Upper lobe of left lung (tissue), 6 donors: ENCODE results near the gene C16orf92. TPM values are rescaled to one million over a fixed set of nuclear protein-coding genes. Genes with fewer than 3 reads are reported as not detected.

Experiments used
- ATAC-seq, 2 donors: fragments of 200-7000 bp; cut with Tn5 transposase; one replicate each; pipeline ENCODE4 v1.9.1; 2022; ENCODE audit warnings: mild to moderate bottlenecking in 2 of 2, moderate library complexity in 2 of 2; ENCODE audit not compliant: low FRiP score in 2 of 2
- DNase-seq, 2 donors: peaks; one replicate each; pipeline ENCODE4 v3.0.0-alpha.2; 2019 to 2020
- H3K27ac ChIP-seq, 4 donors: fragments of 200-600 bp; sonication (generic); one replicate each; pipeline ENCODE4 v1.5.1; 2016 to 2019
- H3K27me3 ChIP-seq, 4 donors: fragments of 200-600 bp; sonication (generic); one replicate each; pipeline ENCODE4 v1.5.1; 2017 to 2019
- H3K36me3 ChIP-seq, 4 donors: fragments of 200-600 bp; sonication (generic); one replicate each; pipeline ENCODE4 v1.5.1; 2016 to 2019
- H3K4me1 ChIP-seq, 4 donors: fragments of 200-600 bp; sonication (generic); one replicate each; pipeline ENCODE4 v1.5.1; 2018 to 2019
- H3K4me3 ChIP-seq, 4 donors: fragments of 200-600 bp; sonication (generic); one replicate each; pipeline ENCODE4 v1.5.1; 2017 to 2019; ENCODE audit warnings: mild to moderate bottlenecking in 2 of 4, moderate library complexity in 1 of 4
- H3K9me3 ChIP-seq, 4 donors: fragments of 200-600 bp; sonication (generic); one replicate each; pipeline ENCODE4 v1.5.1; 2018 to 2019
- EP300 ChIP-seq, 4 donors: sonication (generic); formaldehyde crosslinking; IDR thresholded peaks; one replicate each; pipeline ENCODE4 v1.5.1; 2017; ENCODE audit warnings: antibody characterized with exemption in 4 of 4, control low read depth in 2 of 4
- POLR2A ChIP-seq, 4 donors: fragments of 450-650 bp; IDR thresholded peaks; one replicate each; pipeline ENCODE4 v1.5.1; 2016 to 2017; ENCODE audit warnings: antibody characterized with exemption in 4 of 4, mild to moderate bottlenecking in 2 of 4
- POLR2AphosphoS5 ChIP-seq, 2 donors: sonication (generic); formaldehyde crosslinking; IDR thresholded peaks; one replicate each; pipeline ENCODE4 v1.5.1; 2017; ENCODE audit warnings: antibody characterized with exemption in 2 of 2
- WGBS, 2 donors: methylation state at CpG; one replicate each; pipeline ENCODE4 v1.1.5; 2017 to 2018; 5-methylcytosine and 5-hydroxymethylcytosine counted together
- total RNA-seq, 6 donors: library from RNA; depleted of rRNA in 4 of 6; stranded (reverse); fragments of >200 nt in 4 of 6; gene quantifications; one replicate each; pipeline versions ENCODE4 v1.1.0 to v1.2.1, GENCODE V29; 2016 to 2021
- TF ChIP-seq, protein P1 (sequence below), 6 experiments: fragments of 450-650 bp in 4 of 6; fragments of 200-600 bp in 2 of 6; sonication (generic) in 2 of 6; IDR thresholded peaks; one replicate each; pipeline ENCODE4 v1.5.1; 2016 to 2019; ENCODE audit warnings: antibody characterized with exemption in 6 of 6
- donor health status: DM: no; HTN: no; CAD: no; lungs with moderate emphysema.
- donor health status: DM: no; HTN: yes; CAD: no; lungs with severe emphysema.

C16orf92 gene
- total RNA-seq, 6 donors from 2014 or later = not detected

DNA sequence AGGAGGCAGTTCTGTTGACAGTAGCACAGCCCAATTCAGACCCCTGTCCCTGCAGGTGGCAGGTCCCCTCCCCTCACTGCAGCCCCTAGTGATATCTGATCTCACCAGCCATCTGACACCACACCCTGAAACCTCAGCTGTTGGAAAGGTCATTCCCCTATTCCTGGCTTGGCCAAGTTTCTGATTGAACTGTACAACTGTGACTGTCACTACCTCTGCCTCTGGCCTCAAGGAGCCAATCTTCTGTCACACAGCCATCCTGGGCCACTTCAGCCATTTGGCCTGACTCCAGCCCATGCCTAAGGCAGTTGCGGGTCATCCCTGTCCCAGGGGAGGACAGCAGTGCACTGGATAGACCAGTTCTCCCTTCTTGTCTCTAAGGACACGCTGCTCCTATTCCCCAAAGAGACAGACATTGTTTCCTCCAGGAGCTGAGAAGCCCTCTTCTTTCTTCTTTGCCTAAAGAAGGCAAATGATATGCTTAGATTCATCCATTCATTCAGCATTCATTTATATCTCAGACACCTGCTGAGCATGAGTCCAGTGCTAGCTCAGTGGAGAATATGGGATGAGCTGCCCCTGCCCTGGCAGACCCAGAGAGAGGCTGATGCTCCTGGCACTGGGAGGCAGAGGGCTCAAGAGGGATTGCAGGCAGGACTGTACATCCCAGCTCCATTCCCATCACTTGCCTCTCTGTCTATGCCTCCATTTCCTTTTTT lies 38.0 kb downstream of the C16orf92 start:
- no peak for DNase-seq
- no peaks in the 10 kb centered on the region for H3K27me3 ChIP-seq
- no peaks in the 10 kb centered on the region for H3K36me3 ChIP-seq
- no peak overlapping the region for H3K27ac ChIP-seq
- peaks cover 9 to 17% (median 11%) of the 10 kb centered on the region in 4 donors for H3K4me1 ChIP-seq
- no peak for ATAC-seq
- WGBS, 2 donors = 53 to 69% methylated on average over 2 of the region's 2 CpGs
- no peak overlapping the region for H3K4me3 ChIP-seq
- TF ChIP-seq POLR2AphosphoS5 (IDR thresholded peaks at IDR 0.05) = no peak
- no peak for TF ChIP-seq POLR2A (IDR thresholded peaks at IDR 0.05)
- TF ChIP-seq, protein P1, sequence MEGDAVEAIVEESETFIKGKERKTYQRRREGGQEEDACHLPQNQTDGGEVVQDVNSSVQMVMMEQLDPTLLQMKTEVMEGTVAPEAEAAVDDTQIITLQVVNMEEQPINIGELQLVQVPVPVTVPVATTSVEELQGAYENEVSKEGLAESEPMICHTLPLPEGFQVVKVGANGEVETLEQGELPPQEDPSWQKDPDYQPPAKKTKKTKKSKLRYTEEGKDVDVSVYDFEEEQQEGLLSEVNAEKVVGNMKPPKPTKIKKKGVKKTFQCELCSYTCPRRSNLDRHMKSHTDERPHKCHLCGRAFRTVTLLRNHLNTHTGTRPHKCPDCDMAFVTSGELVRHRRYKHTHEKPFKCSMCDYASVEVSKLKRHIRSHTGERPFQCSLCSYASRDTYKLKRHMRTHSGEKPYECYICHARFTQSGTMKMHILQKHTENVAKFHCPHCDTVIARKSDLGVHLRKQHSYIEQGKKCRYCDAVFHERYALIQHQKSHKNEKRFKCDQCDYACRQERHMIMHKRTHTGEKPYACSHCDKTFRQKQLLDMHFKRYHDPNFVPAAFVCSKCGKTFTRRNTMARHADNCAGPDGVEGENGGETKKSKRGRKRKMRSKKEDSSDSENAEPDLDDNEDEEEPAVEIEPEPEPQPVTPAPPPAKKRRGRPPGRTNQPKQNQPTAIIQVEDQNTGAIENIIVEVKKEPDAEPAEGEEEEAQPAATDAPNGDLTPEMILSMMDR (IDR thresholded peaks at IDR 0.05) = no peak
- TF ChIP-seq EP300 (IDR thresholded peaks at IDR 0.05) = no peak
- no peaks in the 10 kb centered on the region for H3K9me3 ChIP-seq

DNA sequence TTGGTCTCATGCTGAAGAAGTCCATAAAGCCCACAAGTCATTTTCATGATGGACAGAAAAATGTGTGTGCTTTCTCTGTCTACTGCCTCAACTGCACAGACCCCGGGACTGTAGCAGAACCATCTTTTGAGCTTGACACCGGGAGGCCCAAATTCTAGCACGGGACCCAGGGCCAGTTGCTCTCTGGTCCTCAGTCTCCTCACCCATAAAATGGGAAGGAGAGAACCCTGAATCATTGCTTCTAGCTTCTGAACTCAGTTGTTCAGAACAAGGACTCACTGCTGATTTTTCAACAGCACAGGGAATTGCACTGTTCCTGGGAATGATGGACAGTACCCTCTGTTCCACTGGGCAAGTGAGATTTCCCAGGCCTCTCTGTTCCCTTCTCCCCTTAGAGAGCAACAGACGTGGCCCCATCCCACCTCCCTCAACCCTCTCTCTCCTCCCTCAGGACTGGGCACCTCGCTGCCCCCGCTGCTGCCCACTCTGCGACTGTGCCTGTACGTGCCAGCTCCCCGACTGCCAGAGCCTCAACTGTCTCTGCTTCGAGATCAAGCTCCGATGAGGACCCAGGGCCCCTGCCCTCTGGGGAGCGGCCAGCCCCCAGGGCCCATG lies 40.4 kb downstream of the C16orf92 start:
- 67 to 70% methylated on average over 10 to 12 of the region's 12 CpGs for WGBS, 2 donors
- ATAC-seq = no peak
- peak overlapping the region in 3 of 4 donors; percentile 74 to 99 (median 78) for H3K4me3 ChIP-seq

DNA sequence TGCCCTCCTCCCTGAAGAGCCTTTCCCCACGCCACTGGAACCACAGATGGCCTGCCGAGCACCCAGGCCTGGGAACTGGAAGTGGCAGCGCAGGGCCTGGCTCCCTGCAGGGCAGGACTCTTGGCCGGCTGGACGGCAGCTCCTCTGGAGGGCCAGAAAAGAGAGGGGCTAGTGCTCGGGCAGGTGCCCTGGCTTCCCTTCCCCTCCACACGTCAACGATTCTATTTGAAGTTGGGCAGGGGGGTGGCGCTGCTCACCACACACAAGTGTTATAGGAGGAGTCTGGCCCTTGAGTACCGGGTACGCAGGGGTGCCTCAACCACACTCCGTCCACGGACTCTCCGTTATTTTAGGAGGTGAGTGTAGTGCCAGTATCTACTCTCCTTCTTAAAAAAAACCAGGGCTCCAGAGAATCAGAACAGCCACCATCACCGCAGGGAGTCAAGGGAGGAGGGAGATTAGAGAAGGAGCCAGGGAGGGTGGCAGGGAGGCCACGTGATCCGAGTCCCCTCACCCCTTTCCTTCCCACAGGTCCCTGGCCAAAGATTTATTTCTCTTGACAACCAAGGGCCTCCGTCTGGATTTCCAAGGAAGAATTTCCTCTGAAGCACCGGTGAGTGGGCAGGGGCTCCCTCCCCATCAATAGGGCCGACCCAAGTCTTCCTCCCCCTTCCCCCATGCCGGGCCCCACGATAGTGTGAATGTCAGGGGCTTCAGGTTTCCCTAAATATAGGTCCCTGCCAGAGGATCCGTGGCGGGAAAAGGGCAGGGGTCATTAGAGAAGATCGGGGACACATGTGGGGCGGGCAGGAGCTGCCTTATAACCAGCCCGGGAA lies 41.1 kb downstream of the C16orf92 start:
- H3K9me3 ChIP-seq = no peaks in the 10 kb centered on the region
- peak overlapping the region; percentile 55 to 99 (median 76) for H3K4me3 ChIP-seq
- peaks cover 31 to 41% (median 34%) of the 10 kb centered on the region in 4 donors for H3K4me1 ChIP-seq
- peak; percentile 31 to 70 for ATAC-seq
- 2 to 8% methylated on average over 6 to 25 of the region's 27 CpGs for WGBS, 2 donors
- no peaks in the 10 kb centered on the region for H3K27me3 ChIP-seq
- H3K36me3 ChIP-seq = peaks cover 16 to 23% (median 21%) of the 10 kb centered on the region in 4 donors
- H3K27ac ChIP-seq = peak overlapping the region; percentile 96 to 98 (median 97)
- DNase-seq = peak; percentile 84 to 89
- TF ChIP-seq EP300 (IDR thresholded peaks at IDR 0.05) = no peak
- TF ChIP-seq, protein P1 (IDR thresholded peaks at IDR 0.05) = peak in 3 of 6 experiments; percentile 26 to 63 (median 31)
- peak; percentile 49 to 63 for TF ChIP-seq POLR2AphosphoS5 (IDR thresholded peaks at IDR 0.05)
- TF ChIP-seq POLR2A (IDR thresholded peaks at IDR 0.05) = peak in 3 of 4 donors; percentile 33 to 59 (median 41)

More for the DNA sequence above, 40.4 kb downstream of the C16orf92 start:
- peaks cover 25 to 36% (median 29%) of the 10 kb centered on the region in 4 donors for H3K4me1 ChIP-seq
- H3K36me3 ChIP-seq = peaks cover 9 to 16% (median 14%) of the 10 kb centered on the region in 4 donors
- peak overlapping the region; percentile 96 to 98 (median 97) for H3K27ac ChIP-seq
- H3K27me3 ChIP-seq = no peaks in the 10 kb centered on the region
- DNase-seq = no peak
- TF ChIP-seq, protein P1 (IDR thresholded peaks at IDR 0.05) = no peak
- TF ChIP-seq POLR2A (IDR thresholded peaks at IDR 0.05) (no peak), POLR2AphosphoS5 (IDR thresholded peaks at IDR 0.05) (no peak)
- H3K9me3 ChIP-seq = no peaks in the 10 kb centered on the region

DNA sequence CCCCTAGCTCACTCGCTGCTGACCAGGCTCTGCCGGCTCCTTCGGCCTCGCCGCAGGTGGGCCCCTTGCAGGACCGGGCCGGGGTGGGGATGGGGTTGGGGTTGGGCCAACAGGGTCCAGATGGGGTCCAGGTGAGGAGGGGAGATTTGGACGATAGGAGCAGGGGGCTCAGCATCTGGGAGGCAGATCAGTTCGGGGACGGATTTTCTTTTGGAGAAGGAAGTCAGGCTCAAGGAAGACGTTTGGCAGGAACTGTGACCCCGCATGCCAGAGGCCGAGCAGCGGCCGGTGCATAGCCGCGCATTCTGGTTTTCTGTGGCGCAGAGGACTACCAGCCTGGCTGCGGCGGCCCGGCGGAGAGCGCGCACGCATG lies 41.7 kb downstream of the C16orf92 start:
- WGBS, 2 donors = 3% methylated on average over 17 of the region's 25 CpGs; no CpG with 5 or more reads in 1 of the 2 donors

More for the DNA sequence above, 41.7 kb downstream of the C16orf92 start:
- ATAC-seq (no peak), DNase-seq (no peak)
- peaks cover 23 to 29% (median 27%) of the 10 kb centered on the region in 4 donors for H3K36me3 ChIP-seq
- no peaks in the 10 kb centered on the region for H3K27me3 ChIP-seq
- peak overlapping the region; percentile 96 to 98 (median 97) for H3K27ac ChIP-seq
- TF ChIP-seq, protein P1 (IDR thresholded peaks at IDR 0.05) = no peak
- no peak for TF ChIP-seq POLR2AphosphoS5 (IDR thresholded peaks at IDR 0.05)
- no peak for TF ChIP-seq EP300 (IDR thresholded peaks at IDR 0.05)
- TF ChIP-seq POLR2A (IDR thresholded peaks at IDR 0.05) = no peak
- peaks cover 32 to 46% (median 39%) of the 10 kb centered on the region in 4 donors for H3K4me1 ChIP-seq
- H3K4me3 ChIP-seq = peak overlapping the region; percentile 55 to 99 (median 76)
- no peaks in the 10 kb centered on the region for H3K9me3 ChIP-seq
